ENCODE data around the gene DST.

Gene DST

GRCh38 chr6:56475736-56476457 is 166.8 kb downstream of the DST start:
- DNase-seq, result no peak

GRCh38 chr6:56474532-56474931 is 168.2 kb downstream of the DST start:
- no peak for DNase-seq

DNA sequence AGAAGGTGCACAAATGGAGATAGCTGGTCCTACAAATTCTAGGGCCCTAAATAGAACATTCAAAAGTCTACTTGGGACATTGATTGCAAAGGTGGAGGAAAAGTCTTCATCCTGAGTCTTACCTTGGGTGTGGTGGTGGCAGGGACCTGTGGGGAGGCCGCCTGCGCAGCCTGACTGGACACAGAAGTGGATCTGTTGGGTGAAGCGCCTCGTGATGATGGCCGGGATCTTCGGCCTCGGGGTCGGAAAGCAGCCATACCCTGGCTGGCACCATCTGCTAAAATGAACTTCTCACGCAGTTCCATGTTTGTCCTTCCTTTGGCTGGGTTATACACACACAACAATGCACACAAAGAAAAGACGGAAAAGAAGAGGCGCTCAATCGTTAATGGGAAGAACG is 179.2 kb downstream of the DST start:
- DNase-seq, result no peak

DNA sequence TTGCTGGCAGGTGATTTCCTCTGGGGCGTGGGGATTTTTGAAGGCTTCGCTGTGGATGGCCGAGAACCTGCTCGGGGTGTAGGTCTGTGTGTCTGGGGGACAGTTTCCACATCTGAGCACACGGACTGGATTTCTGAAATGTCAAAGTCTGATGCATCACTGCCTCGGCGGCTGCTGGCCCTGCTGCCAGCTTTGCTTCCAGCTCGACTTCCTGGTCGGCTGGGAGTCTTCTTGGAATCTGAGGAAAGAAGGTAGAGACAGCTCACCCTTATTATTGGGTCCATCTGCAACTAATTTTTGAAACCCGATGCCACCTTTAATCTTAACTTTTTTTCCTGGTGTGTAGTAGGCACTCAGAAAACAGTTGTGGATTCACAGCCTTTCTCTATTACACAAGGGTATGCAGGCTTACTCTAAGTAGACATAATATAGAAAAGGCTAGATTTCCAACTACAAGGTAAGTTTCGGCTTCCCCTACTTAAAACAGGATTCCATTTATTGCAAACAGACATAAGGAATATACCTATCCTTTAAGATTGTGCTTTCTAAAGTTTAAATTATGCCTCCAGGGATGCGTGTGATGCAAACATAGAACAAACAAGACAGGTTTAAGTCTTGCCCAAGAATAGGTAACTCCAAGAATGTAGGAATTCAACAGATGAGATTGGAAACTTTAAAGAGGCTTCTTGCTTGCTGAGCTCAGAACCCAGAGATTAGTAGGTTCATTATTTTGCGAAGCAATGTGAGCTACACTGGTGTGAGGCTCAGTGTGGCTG is 183.5 kb downstream of the DST start:
- no peak for DNase-seq

GRCh38 chr6:56458324-56458884 is 184.3 kb downstream of the DST start:
- DNase-seq, result no peak

DNA sequence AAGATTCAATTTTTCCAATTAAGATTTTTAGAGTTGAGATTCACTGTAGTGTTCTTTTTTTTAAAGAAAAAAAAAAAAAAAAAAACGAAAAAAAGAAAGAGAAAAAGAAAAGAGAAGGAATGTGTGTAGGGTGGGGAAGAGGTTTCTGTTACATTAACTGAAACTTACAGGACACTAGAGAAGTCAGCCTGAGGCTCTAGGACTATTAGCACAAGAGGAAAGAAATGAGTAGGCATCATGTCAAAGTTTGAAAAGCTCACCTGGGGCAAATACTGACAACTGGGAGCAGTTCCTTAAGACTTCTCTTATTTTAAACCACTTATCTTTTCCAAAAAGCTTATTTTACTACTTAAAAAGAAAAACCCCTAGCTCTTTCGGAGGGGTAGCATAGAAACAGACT is 185.9 kb downstream of the DST start:
- DNase-seq, result no peak

DNA sequence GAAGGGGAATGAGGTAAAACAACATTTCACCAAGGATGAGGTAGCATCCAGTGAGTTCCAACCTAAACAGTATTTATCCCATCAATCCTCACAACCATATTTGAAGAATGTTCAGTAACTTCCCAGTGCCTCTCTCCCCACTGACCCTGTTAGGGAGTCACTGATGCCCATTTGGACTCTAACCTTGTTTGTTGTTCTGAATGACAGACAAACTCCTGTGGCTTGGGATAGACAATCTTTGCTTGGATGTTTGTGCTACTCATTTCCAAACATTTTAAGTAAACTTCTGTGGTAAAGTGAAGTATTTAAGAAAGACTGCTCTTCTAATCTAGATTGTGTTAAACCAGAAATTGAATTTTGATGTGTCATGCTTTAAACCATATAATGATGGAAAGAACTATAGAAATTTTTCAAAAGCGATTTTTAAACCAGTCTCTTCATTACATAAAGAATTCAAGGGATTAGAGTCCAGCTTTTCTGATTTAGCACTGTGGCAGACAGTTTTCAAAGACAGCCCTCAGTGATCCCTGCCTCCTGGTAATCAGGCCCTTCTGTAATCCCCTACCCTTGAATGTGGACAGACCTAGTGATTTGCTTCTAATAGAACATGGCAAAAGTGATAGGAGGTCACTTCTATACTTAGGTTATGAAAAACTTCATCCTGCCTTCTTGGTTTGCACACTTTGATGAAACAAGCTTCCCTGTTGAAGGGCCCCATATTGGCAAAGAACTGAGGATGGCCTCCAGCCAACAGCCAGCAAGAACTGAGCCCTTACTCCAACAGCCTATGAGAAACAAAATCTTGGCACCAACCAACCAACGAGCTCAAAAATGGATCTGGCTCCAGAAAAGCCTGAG is 191.6 kb downstream of the DST start:
- DNase-seq, result no peak

GRCh38 chr6:56450376-56450775 is 192.3 kb downstream of the DST start:
- no peak for DNase-seq

DNA sequence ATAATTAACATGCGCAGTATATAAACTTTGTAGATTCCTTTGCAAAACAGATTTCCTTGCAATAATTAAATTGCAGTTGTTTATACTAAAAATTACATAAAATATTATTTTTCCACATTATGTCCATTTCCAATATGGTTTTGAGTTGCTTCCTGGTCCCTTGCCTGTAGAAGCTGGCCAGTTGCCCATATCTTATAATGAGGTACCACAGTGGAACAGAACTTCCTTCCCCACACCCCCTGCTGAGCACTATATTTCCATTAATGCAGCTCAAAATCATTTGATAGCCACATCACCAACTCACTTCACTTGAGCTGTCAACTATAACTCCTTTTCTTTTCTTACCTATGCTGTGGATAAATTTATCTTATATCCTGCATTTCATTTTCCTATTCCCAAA is 194.6 kb downstream of the DST start:
- no peak for DNase-seq

DNA sequence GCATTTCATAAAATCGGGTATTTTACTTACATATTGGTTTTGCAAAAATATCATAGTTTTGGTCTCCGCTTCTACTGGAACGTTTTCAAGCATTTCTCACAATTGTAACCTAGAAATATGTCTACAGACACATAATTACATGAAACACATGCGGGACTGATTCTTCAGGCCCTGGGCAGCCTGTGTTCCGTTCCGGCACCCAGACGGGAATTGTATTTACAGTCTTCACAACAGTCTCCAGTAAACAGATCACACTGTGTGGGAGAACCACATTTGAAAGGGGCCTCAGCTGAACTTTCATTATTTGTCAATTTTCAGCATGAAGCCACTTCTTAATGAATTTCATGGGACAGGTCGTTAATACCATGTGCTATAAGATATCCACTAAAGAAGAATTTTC is 196.9 kb downstream of the DST start:
- no peak for DNase-seq

DNA sequence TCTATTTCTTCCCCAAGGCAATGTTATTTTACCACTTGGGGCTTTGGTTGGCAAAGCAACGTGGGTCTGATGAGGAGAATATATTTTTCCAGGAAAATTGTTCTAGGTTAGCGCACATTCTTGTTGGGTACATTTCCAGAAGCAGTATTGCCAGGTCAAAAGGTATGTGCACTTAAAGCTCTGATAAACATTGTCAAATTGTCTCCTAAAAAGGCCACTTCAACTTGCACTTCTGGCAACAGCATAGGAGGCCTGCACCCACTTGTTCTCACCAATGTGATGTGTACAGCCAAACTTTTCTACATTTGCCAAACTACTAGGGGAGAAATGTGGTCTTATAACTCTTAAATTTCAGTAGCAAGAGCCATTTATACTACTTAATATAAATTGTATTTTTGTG is 197.8 kb downstream of the DST start:
- no peak for DNase-seq

DNA sequence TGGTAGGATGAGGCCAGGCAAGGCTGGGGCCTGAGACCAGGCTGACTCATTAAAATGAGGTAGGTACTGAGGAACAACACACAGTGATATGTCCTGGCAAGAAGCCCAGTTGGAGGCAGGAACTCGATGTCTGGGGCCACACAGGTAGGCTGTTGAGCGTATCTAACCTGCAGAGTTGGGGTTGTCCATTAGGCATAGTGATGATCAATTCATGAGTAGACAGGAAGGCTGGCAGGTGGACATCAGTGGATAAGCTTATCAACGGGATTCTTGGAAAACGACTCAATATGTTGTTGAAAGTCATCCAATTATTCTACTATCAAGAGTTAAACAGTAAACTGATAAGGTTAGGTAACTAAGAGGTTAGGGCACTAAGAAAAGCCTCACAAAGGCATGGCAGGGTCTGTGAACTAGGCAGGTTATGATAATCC is 202.1 kb downstream of the DST start:
- no peak for DNase-seq

DNA sequence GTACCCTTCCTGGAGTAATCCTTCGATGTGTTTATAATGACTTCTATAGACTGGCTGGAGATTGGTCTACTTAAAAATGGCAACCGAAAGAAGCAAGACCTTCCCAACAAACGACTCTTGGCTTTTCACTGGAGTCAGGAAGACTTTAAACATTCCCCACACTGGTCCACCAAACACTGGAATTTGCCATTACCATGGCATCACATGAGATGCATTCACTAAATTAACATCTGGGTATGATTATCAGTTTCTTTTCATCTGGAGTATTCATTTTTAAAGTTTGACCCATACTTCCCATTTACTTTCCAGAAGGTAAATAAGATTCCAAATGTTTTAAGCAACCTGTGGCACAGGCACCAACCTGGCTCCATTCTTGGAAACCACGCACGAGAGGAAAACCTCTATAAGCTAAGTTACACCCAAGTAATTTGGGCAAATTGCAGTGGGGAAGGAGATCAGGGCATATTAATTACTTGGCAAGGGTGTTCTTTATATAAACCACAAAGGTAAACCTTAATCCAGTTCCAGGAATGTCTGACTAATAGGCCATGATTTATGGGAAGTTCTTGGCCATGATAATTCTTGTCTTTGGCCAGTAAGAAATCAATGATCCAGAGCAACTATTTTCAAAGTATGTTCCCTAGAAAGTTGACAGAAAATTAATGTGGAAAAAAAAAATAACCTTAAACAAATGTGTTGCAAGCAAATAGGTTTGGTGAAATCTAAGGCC is 205.4 kb downstream of the DST start:
- DNase-seq, result no peak

DNA sequence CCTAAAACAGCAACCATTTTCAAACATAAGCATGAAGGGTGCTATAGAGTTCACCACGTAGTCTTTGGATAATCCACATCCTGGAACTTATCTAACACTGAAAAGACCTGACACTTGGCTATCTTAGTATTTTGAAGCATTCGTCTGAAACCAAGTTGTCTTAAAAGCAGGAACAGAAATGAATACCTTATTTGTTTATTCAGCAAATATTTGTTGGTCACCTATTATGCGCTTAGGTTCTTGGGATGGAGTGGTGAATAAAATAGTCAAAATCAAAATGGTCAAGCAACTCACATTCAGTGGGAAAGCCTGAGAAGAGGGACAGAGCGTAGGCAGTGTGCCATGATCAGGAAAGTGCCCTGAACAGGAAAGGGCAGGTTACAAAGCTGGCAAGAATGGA is 206.9 kb downstream of the DST start:
- DNase-seq, result no peak

- DNase-seq, result no peak
Measured at GRCh38 chr6:56435326-56435725, 207.4 kb downstream of the DST start.

- DNase-seq, result no peak
Measured at GRCh38 chr6:56434606-56435005, 208.1 kb downstream of the DST start.

DNA sequence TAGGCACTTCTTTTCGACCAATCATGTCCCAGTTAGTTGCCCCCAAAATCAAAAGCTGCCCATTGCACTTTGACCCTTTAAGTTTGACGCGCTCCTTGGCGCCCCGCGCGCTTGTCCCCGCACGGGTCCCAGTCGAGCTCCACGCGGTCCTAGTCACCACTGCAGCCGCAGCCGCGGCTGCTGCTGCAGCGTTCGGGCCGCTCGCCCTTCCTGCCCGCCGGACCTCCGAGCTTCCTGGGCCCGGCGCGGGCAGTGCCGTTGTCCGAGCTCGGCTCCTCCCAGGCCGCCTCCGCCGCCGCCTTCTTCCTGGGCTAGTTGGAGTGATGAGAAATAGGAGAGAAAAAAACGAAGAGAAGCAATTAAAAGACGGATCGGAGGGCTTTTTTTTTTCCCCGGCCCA is 209.6 kb downstream of the DST start:
- DNase-seq, result no peak

DNA sequence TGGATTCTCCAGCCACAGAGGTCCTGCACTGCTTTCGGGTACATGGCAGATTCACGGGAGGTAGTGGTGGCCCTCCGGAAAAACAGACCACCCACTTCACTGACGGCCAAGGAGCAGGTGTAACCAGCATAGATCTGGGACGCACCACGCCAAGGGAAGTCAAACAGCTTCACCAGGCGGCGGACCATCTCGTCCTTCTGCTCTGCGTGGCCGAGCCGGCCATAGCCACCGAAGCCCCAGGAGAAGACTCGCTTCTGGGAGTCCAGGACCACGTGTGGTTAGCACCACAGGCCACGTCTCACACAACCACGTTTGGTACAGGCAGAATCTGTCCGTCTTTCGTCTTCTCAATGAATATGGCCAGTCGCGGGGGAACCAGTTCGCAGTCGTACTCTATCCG is 210.5 kb downstream of the DST start:
- no peak for DNase-seq

DNA sequence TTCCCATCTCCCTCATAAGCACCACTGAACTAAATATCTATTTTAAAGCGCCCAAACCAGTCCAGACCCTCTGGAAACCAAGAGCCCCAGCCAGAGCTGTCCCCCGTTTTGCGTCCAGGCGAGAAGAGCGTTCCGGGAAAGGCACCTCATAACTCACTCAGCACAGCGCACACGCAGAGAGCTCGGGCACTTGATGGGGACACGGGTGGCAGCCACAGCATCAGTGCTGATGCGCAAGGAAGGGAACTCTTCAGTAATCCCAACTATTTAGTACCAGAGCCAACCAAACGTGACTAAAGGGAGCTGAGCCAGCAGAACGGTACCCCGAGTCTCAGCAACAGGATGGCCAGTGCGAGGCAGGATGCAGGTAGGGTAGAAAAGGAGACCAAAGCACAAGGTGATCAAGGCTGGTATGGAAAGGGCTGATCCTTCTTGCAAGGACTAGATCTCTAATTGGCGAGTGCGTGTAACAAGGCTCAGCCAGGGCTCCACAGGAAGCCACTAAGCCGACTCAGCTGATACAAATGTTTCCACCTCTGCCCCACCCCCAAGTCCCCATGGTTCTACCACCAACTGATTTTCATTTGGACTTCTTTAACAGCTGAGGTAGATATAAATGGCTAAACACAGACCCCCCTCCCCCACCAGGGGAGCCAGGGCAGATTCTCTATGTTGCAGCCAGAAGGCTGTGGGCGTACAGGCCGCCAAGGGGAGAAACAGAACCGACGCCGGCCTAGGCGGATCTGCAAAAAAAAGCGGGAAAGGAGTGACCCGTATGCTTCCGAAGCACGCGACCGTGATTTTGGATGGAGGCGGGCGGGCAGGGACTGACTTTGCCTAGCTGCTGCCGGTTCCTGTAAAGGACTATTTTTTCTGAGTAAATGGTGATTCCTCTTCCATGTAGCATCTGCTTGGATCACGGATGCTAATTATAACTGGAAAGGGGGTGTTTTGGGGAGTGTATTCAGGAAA is 211.8 kb downstream of the DST start:
- DNase-seq, result no peak

GRCh38 chr6:56424542-56425083 is 218.1 kb downstream of the DST start:
- DNase-seq, result no peak

DNA sequence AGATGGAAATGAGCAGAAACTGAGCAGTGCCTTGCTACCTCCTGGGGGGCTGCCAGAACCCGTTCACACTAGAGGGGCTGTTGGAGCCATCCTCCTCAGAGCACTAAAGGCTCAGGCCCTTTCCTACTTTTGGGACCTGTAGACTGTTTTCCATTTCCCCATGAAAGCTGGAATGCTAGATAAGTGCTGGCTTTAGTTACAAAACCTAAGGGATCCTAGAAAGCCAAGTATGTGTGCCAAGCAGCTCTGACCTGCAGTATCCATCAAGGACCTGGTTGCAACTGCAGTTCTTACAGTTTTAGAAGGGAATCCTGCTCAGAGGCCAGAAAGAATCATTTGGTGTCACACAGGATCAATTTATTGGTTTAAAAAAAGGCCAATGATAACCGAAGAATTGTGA is 218.6 kb downstream of the DST start:
- no peak for DNase-seq

Measured in stimulated activated naive CD4-positive, alpha-beta T cell treated with Interleukin-2 at 50 U/mL for 16 hours (primary cell).